WTC11 (cell line): Measurements from ENCODE around the gene CEP295NL. TPM values are rescaled to one million over a fixed set of nuclear protein-coding genes. Genes with fewer than 3 reads are reported as not detected.

Experiments used
- ATAC-seq: fragments of 200-7000 bp; cut with Tn5 transposase; 2 replicates; pipeline ENCODE4 v1.10.0; 2021; ENCODE audit warnings: mild to moderate bottlenecking, moderate library complexity
- Bru-seq: library from RNA; stranded (reverse); fragments of 400-500 nt; gene quantifications from one replicate; lab custom pipeline; 2021; lab: Mats Ljungman, UMichigan
- CTCF ChIA-PET: fragments of 300-600 bp; sonication (Branson Sonifier 250); formaldehyde crosslinking; loops from one replicate; lab custom pipeline; 2021; ENCODE audit warnings: antibody characterized with exemption; lab: Charles Lee
- POLR2A ChIA-PET: fragments of 350-600 bp; sonication (Branson Sonifier 250); formaldehyde crosslinking; loops from one replicate; lab custom pipeline; 2021; ENCODE audit warnings: antibody characterized with exemption; lab: Charles Lee
- DNase-seq: peaks from one replicate; pipeline ENCODE4 v3.0.0; 2021; ENCODE audit warnings: low spot score
- H3K27ac Mint-ChIP-seq: 2 replicates; pipeline ENCODE4 v1.8.0; 2021; ENCODE audit warnings: mixed read lengths
- H3K27me3 Mint-ChIP-seq: 2 replicates; pipeline ENCODE4 v1.8.0; 2021; ENCODE audit warnings: low read depth, mild to moderate bottlenecking, moderate library complexity, mixed read lengths
- H3K36me3 Mint-ChIP-seq: 2 replicates; pipeline ENCODE4 v1.8.0; 2021; ENCODE audit warnings: mixed read lengths
- H3K4me1 Mint-ChIP-seq: 2 replicates; pipeline ENCODE4 v1.8.0; 2022; ENCODE audit warnings: mixed read lengths
- H3K4me3 Mint-ChIP-seq: 2 replicates; pipeline ENCODE4 v1.8.0; 2021; ENCODE audit warnings: mild to moderate bottlenecking, moderate library complexity, mixed read lengths
- H3K9me3 Mint-ChIP-seq: 2 replicates; pipeline ENCODE4 v1.8.0; 2021; ENCODE audit warnings: mixed read lengths
- ARID4B ChIP-seq: sonication (generic); formaldehyde crosslinking; IDR thresholded peaks from 2 replicates; pipeline ENCODE4 v1.8.0; 2023; ENCODE audit warnings: missing genetic modification reagents, mild to moderate bottlenecking, borderline replicate concordance
- ATF2 ChIP-seq: sonication (generic); formaldehyde crosslinking; IDR thresholded peaks from 2 replicates; pipeline ENCODE4 v1.8.1; 2022; ENCODE audit warnings: low read depth, missing genetic modification reagents, borderline replicate concordance
- ATF3 ChIP-seq: sonication (generic); formaldehyde crosslinking; conservative IDR thresholded peaks from 2 replicates; pipeline ENCODE4 v1.8.1; 2022; ENCODE audit warnings: mild to moderate bottlenecking, missing genetic modification reagents
- ATF6 ChIP-seq: sonication (generic); formaldehyde crosslinking; IDR thresholded peaks from 2 replicates; pipeline ENCODE4 v1.8.1; 2023; ENCODE audit warnings: mild to moderate bottlenecking, missing genetic modification reagents
- CBFB ChIP-seq: sonication (generic); formaldehyde crosslinking; IDR thresholded peaks from 2 replicates; pipeline ENCODE4 v1.8.1; 2022; ENCODE audit warnings: mild to moderate bottlenecking, low read depth, missing genetic modification reagents
- E2F1 ChIP-seq: sonication (generic); formaldehyde crosslinking; IDR thresholded peaks from 2 replicates; pipeline ENCODE4 v1.8.0; 2022; ENCODE audit warnings: mild to moderate bottlenecking, missing genetic modification reagents
- FOXJ3 ChIP-seq: sonication (generic); formaldehyde crosslinking; IDR thresholded peaks from 2 replicates; pipeline ENCODE4 v1.9.0; 2021; ENCODE audit warnings: missing genetic modification reagents, mild to moderate bottlenecking, borderline replicate concordance
- FOXK1 ChIP-seq: sonication (generic); formaldehyde crosslinking; IDR thresholded peaks from 2 replicates; pipeline ENCODE4 v1.8.0; 2022; ENCODE audit warnings: mild to moderate bottlenecking, moderate library complexity, missing genetic modification reagents
- GTF2I ChIP-seq: fragments of 250-450 bp; sonication (Bioruptor Pico); conservative IDR thresholded peaks from 2 replicates; pipeline ENCODE4 v1.4.0; 2021; ENCODE audit warnings: mild to moderate bottlenecking
- HMGXB4 ChIP-seq: sonication (generic); formaldehyde crosslinking; IDR thresholded peaks from 2 replicates; pipeline ENCODE4 v1.8.1; 2023; ENCODE audit warnings: mild to moderate bottlenecking, moderate library complexity, missing genetic modification reagents
- IRF2 ChIP-seq: sonication (generic); formaldehyde crosslinking; IDR thresholded peaks from 2 replicates; pipeline ENCODE4 v1.8.0; 2022; ENCODE audit warnings: low read depth, missing genetic modification reagents, borderline replicate concordance
- RORB ChIP-seq: fragments of 250-450 bp; sonication (Bioruptor Pico); IDR thresholded peaks from 2 replicates; pipeline ENCODE4 v1.9.0; 2021; ENCODE audit warnings: mild to moderate bottlenecking
- STAT6 ChIP-seq: sonication (generic); formaldehyde crosslinking; conservative IDR thresholded peaks from 2 replicates; pipeline ENCODE4 v1.8.1; 2023; ENCODE audit warnings: mild to moderate bottlenecking, low read depth, missing genetic modification reagents, moderate library complexity
- USF1 ChIP-seq: sonication (generic); formaldehyde crosslinking; IDR thresholded peaks from 2 replicates; pipeline ENCODE4 v1.8.0; 2022; ENCODE audit warnings: mild to moderate bottlenecking, missing genetic modification reagents
- USF2 ChIP-seq: sonication (generic); formaldehyde crosslinking; IDR thresholded peaks from 2 replicates; pipeline ENCODE4 v1.8.1; 2023; ENCODE audit warnings: mild to moderate bottlenecking, missing genetic modification reagents, moderate library complexity
- ZNF317 ChIP-seq: sonication (generic); formaldehyde crosslinking; IDR thresholded peaks from 2 replicates; pipeline ENCODE4 v1.8.1; 2023; ENCODE audit warnings: low read depth, mild to moderate bottlenecking, moderate library complexity, missing genetic modification reagents, borderline replicate concordance
- ZNF671 ChIP-seq: fragments of 250-450 bp; sonication (Bioruptor Pico); IDR thresholded peaks from 2 replicates; pipeline ENCODE4 v1.8.0; 2021; ENCODE audit warnings: mild to moderate bottlenecking
- long read RNA-seq, 3 experiments: library from RNA in 1 of 3; library from capped mRNA in 1 of 3; library from polyadenylated mRNA in 1 of 3; unstranded in 2 of 3; stranded (forward) in 1 of 3; transcript quantifications; one replicate each; pipeline ENCODE4 v2.0.0, GENCODE V29; 2021
- total RNA-seq: library from RNA; stranded (reverse); gene quantifications from 3 replicates; pipeline ENCODE4 v1.2.3, GENCODE V29; 2021

Gene CEP295NL
- total RNA-seq (0.61 to 0.89 TPM (median 0.89 TPM) in 3 replicates), Bru-seq, nascent RNA (percentile 63 among the genes with signal in this experiment)
- long read RNA-seq, experiment 1 = 0 reads
- long read RNA-seq, experiment 2 = 0 reads
- long read RNA-seq, experiment 3 = 0 reads

- DNase-seq (no peak), ATAC-seq (no peak)
- CTCF ChIA-PET = interaction anchor here (2.5 kb wide), 1 partner anchor 37 kb away, joined by 15 read pairs; no protein-coding TSS in a partner anchor
- H3K4me3 Mint-ChIP-seq = no peak within 1 kb of the TSS
- H3K36me3 Mint-ChIP-seq = no peaks in the 10 kb centered on the region
- POLR2A ChIA-PET = interaction anchor here (1.0 kb wide), 1 partner anchor 573 kb away, joined by 3 read pairs; no protein-coding TSS in a partner anchor
- H3K9me3 Mint-ChIP-seq = no peaks in the 10 kb centered on the region
- no peaks in the 10 kb centered on the region for H3K27me3 Mint-ChIP-seq
- peak within 1 kb of the TSS; percentile 27 for H3K27ac Mint-ChIP-seq
- peaks cover 24% of the 10 kb centered on the region for H3K4me1 Mint-ChIP-seq
- no peak for TF ChIP-seq ZNF317 (CRISPR knock-in tag)
- no peak for TF ChIP-seq GTF2I (CRISPR knock-in tag)
- TF ChIP-seq USF1 (CRISPR knock-in tag) = no peak
- TF ChIP-seq ATF6 (CRISPR knock-in tag) = no peak
- TF ChIP-seq E2F1 (CRISPR knock-in tag) = no peak
- TF ChIP-seq HMGXB4 (CRISPR knock-in tag) = no peak
- TF ChIP-seq IRF2 (CRISPR knock-in tag) = no peak
- no peak for TF ChIP-seq ATF2 (CRISPR knock-in tag)
- no peak for TF ChIP-seq STAT6 (CRISPR knock-in tag)
- no peak for TF ChIP-seq ZNF671 (CRISPR knock-in tag)
- TF ChIP-seq CBFB (CRISPR knock-in tag) = no peak
- TF ChIP-seq FOXJ3 = no peak
- TF ChIP-seq USF2 (CRISPR knock-in tag) = no peak
- no peak for TF ChIP-seq FOXK1 (CRISPR knock-in tag)
- no peak for TF ChIP-seq RORB (CRISPR knock-in tag)
- no peak for TF ChIP-seq ARID4B (CRISPR knock-in tag)
- no peak for TF ChIP-seq ATF3 (CRISPR knock-in tag)
Measured at GRCh38 chr17:78903101-78903779, at the start of gene CEP295NL. Gene CEP295NL, minus strand, starts transcription at chr17:78903201. Its CDS starts 1,373 bp downstream, at chr17:78901828.
